Fibroblast of skin of abdomen (primary cell): ENCODE data around the gene ABI3.

Experiments
- DNase-seq: peaks from one replicate; pipeline ENCODE4 v3.0.0-alpha.2; 2013

ABI3 gene

GRCh38 chr17:49197346-49197998, 13.0 kb upstream of the ABI3 start:
- DNase-seq: no peak

- DNase-seq: no peak
These were observed 12.3 kb upstream of the ABI3 start for GRCh38 chr17:49198211-49198610.

GRCh38 chr17:49200423-49201083, 10.0 kb upstream of the ABI3 start:
- DNase-seq: no peak

GRCh38 chr17:49201481-49201927, 9.0 kb upstream of the ABI3 start:
- peak; percentile 76 for DNase-seq

- no peak for DNase-seq
These were observed 6.7 kb upstream of the ABI3 start for GRCh38 chr17:49203796-49204195.

GRCh38 chr17:49204516-49204915, 6.0 kb upstream of the ABI3 start:
- no peak for DNase-seq

GRCh38 chr17:49209061-49209571, 1.4 kb upstream of the ABI3 start:
- no peak for DNase-seq

- DNase-seq: no peak
These were observed 2.9 kb downstream of the ABI3 start for GRCh38 chr17:49213399-49213798.

GRCh38 chr17:49213847-49214246, 3.3 kb downstream of the ABI3 start:
- DNase-seq: no peak

- no peak for DNase-seq
These were observed 4.3 kb downstream of the ABI3 start for GRCh38 chr17:49214676-49215360.

- DNase-seq: no peak
These were observed 6.0 kb downstream of the ABI3 start for GRCh38 chr17:49216482-49216881.

GRCh38 chr17:49216953-49217650, 6.6 kb downstream of the ABI3 start:
- DNase-seq: no peak

- DNase-seq: no peak
These were observed 7.3 kb downstream of the ABI3 start for GRCh38 chr17:49217651-49218413.

- no peak for DNase-seq
These were observed 8.7 kb downstream of the ABI3 start for GRCh38 chr17:49218941-49219913.

GRCh38 chr17:49219987-49220386, 9.5 kb downstream of the ABI3 start:
- no peak for DNase-seq

- DNase-seq: no peak
These were observed 12.6 kb downstream of the ABI3 start for GRCh38 chr17:49223168-49223516.

- peak; percentile 14 for DNase-seq
These were observed 13.2 kb downstream of the ABI3 start for GRCh38 chr17:49223517-49224197.

GRCh38 chr17:49224198-49224996, 13.9 kb downstream of the ABI3 start:
- no peak for DNase-seq

- DNase-seq: no peak
These were observed 14.5 kb downstream of the ABI3 start for GRCh38 chr17:49224997-49225337.
